Uterus (tissue), 4 donors: ENCODE results near the gene PROS1. TPM values are rescaled to one million over a fixed set of nuclear protein-coding genes. Genes with fewer than 3 reads are reported as not detected.

Experiments used
- DNase-seq, 2 donors: peaks; one replicate each; pipeline ENCODE4 v3.0.0-alpha.2; 2019 to 2020
- H3K27ac ChIP-seq, 2 donors: fragments of 200-600 bp; sonication (generic); 1 replicate in 1 of 2; 2 replicates in 1 of 2; pipeline ENCODE4 v1.5.1; 2016 to 2018
- H3K27me3 ChIP-seq, 2 donors: fragments of 200-600 bp; sonication (generic); one replicate each; pipeline ENCODE4 v1.5.1; 2018 to 2019; ENCODE audit warnings: control low read depth in 1 of 2
- H3K36me3 ChIP-seq, 2 donors: fragments of 200-600 bp; sonication (generic); one replicate each; pipeline ENCODE4 v1.5.1; 2019; ENCODE audit warnings: control low read depth in 1 of 2
- H3K4me1 ChIP-seq, 2 donors: fragments of 200-600 bp; sonication (generic); one replicate each; pipeline ENCODE4 v1.5.1; 2018 to 2019; ENCODE audit warnings: control low read depth in 1 of 2
- H3K4me3 ChIP-seq, 2 donors: fragments of 200-600 bp; sonication (generic); 1 replicate in 1 of 2; 2 replicates in 1 of 2; pipeline ENCODE4 v1.5.1; 2018 to 2019; ENCODE audit warnings: mild to moderate bottlenecking in 1 of 2
- H3K9me3 ChIP-seq, 2 donors: fragments of 200-600 bp; sonication (generic); one replicate each; pipeline ENCODE4 v1.5.1; 2019; ENCODE audit warnings: control low read depth in 1 of 2
- POLR2A ChIP-seq, 2 donors: fragments of 450-650 bp; IDR thresholded peaks; one replicate each; pipeline ENCODE4 v1.6.1; 2016; ENCODE audit warnings: antibody characterized with exemption in 2 of 2, mild to moderate bottlenecking in 1 of 2, moderate library complexity in 1 of 2
- intact Hi-C: fragments of 100-400 bp; cut with DNase I; formaldehyde crosslinking; loops from one replicate; pipeline ENCODE4 v1.15.1; 2023; ENCODE audit warnings: low total_unique reads
- total RNA-seq, 4 donors: library from RNA; depleted of rRNA in 3 of 4; stranded (reverse); fragments of >200 nt in 3 of 4; gene quantifications; one replicate each; pipeline versions ENCODE4 v1.1.0 to v1.2.4, GENCODE V29; 2014 to 2023
- TF ChIP-seq, protein P1 (sequence below), 4 experiments: fragments of 200-600 bp in 2 of 4; fragments of 450-650 bp in 2 of 4; sonication (generic) in 2 of 4; IDR thresholded peaks; one replicate each; pipeline ENCODE4 v1.5.1; 2016 to 2019; ENCODE audit warnings: antibody characterized with exemption in 4 of 4, mild to moderate bottlenecking in 2 of 4, moderate library complexity in 1 of 4
- donor health status: DM: yes; HTN: yes; CAD: no.

The PROS1 gene
- 10 to 100 TPM; 14.6 to 60.3 (median 36.8) TPM for total RNA-seq

DNA sequence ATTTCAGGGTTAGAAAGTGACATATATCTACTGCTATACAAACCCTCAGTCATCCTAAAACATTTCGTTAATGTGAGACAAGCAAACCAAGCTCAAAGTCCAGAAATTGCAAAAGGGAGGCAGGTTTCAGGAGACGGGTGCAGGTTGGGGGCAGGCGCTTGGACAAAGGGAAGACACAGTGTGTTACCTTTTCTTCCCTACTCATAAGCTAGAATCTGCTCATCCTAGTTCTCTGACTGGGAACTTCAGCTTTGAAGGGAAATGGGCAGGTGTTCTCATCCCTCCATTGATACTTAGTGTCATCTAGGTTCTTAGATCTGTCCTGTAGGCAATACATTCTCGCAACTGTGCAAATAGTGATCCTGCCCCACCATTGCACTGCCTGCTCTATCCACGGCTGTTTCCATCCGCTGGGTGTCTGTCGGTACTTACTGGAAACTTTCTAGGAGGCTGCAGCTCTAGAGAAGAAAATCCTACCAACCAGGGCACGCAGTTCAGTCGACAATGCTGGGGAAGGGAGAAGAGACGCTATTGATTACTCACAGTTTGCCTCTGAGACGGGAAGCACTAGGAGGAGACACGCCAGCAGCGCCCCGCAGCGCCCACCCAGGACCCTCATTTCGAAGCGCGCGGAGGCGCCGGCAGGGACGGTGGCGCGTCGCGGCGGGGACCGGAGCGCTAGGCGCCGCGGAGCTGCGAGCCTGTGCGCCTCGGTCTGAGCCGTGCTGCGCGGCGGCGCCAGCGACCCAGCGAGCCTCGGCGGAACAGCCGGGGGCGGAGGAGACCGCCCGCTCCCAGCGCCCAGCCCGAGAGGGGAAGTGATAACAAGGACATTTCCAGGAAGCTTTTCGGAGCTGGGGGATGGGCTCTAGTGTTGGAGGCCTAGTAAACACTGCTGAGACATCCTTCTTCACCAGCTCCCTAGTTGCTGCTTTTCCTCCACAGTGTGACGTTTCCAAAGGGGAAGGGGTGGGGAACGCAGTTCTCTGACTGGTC lies at the start of gene PROS1:
TSS of gene PROS1 (minus strand) at position 766 of the 996 bp plus-strand sequence. CDS start at position 619, 147 bp downstream.
- Histone ChIP-seq H3K4me3 (peak within 1 kb of the TSS; percentile 43 to 57), H3K36me3 (no peaks in the 10 kb centered on the region), H3K4me1 (no peaks in the 10 kb centered on the region), H3K27ac (peak within 1 kb of the TSS; percentile 93 to 96), H3K27me3 (no peaks in the 10 kb centered on the region), H3K9me3 (no peaks in the 10 kb centered on the region)
- intact Hi-C loops: no loop called here
- TF ChIP-seq, protein P1, sequence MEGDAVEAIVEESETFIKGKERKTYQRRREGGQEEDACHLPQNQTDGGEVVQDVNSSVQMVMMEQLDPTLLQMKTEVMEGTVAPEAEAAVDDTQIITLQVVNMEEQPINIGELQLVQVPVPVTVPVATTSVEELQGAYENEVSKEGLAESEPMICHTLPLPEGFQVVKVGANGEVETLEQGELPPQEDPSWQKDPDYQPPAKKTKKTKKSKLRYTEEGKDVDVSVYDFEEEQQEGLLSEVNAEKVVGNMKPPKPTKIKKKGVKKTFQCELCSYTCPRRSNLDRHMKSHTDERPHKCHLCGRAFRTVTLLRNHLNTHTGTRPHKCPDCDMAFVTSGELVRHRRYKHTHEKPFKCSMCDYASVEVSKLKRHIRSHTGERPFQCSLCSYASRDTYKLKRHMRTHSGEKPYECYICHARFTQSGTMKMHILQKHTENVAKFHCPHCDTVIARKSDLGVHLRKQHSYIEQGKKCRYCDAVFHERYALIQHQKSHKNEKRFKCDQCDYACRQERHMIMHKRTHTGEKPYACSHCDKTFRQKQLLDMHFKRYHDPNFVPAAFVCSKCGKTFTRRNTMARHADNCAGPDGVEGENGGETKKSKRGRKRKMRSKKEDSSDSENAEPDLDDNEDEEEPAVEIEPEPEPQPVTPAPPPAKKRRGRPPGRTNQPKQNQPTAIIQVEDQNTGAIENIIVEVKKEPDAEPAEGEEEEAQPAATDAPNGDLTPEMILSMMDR (IDR thresholded peaks at IDR 0.05): peak in 2 of 4 experiments; percentile 2 to 7
- peak; percentile 17 to 54 for TF ChIP-seq POLR2A (IDR thresholded peaks at IDR 0.05)
- DNase-seq: peak; percentile 84 to 88

DNA sequence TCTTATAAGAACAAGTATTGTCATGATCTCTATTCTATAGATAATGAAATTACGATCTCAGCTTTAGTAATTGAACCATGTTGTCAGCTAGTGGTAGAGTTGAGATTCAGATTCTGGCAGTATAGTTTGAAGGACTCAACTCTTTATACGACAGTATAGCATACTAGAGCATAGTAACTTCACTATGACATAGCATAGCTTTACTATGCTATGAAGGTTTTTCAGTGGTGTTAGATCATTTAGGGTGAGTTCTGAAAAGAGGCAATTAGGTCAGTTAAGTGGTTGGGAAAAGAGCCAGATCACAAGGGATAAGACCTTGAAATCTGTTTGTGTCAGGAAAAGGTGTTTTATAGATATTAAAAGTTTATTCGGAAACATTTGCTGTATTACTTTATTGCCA lies 46.6 kb upstream of the PROS1 start:
- Histone ChIP-seq H3K9me3 (no peaks in the 10 kb centered on the region), H3K27me3 (no peaks in the 10 kb centered on the region), H3K4me3 (no peak overlapping the region), H3K36me3 (no peaks in the 10 kb centered on the region), H3K4me1 (no peaks in the 10 kb centered on the region), H3K27ac (no peak overlapping the region)
- intact Hi-C loops: no loop called here
- no peak for TF ChIP-seq POLR2A (IDR thresholded peaks at IDR 0.05)
- TF ChIP-seq, protein P1 (IDR thresholded peaks at IDR 0.05): no peak
- no peak for DNase-seq

DNA sequence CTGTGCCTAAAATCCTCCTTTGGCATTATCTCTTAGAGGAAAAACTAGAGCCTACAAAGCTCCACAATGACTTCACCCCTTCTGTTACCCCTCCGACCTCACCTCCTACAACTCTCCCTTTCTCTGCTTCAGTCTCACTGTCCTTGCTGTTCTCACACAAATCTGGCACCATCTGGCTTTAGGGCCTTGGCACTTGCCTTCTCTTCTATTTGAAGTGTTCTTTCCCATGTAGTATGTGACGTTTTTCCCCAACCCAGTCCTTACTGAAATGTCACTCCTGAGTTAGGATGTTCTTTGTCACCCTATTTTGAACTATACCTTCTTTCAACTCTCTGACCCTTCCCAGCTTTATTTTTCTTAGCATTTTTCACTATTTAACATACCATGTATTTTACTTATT lies 46.0 kb upstream of the PROS1 start:
- no peaks in the 10 kb centered on the region for H3K27me3 ChIP-seq
- no peaks in the 10 kb centered on the region for H3K36me3 ChIP-seq
- H3K4me3 ChIP-seq: no peak overlapping the region
- no peak for DNase-seq
- no peaks in the 10 kb centered on the region for H3K4me1 ChIP-seq
- no peaks in the 10 kb centered on the region for H3K9me3 ChIP-seq
- TF ChIP-seq, protein P1 (IDR thresholded peaks at IDR 0.05): no peak
- no peak for TF ChIP-seq POLR2A (IDR thresholded peaks at IDR 0.05)
- intact Hi-C loops: no loop called here
- no peak overlapping the region for H3K27ac ChIP-seq

DNA sequence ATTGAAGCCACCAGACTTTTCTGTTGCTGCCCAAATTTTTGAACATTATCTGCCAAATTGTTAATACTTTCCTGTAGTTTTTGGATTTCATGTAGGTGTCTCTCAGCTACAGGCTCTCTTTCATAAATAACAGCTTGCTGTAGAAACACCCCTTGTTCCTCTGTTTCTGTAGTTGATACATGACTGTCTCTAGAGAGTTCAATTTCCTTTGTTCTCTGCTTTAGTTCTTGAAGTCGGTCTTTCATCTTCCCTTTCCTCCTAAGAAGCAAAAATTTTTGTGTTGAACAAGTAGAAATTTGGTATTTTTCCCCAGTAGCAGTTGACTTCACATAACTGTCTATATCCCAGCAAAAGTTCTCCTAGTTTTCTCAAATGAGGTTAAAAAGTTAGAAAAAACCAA lies 41.3 kb upstream of the PROS1 start:
- TF ChIP-seq, protein P1 (IDR thresholded peaks at IDR 0.05): no peak
- TF ChIP-seq POLR2A (IDR thresholded peaks at IDR 0.05): no peak
- no peak for DNase-seq
- intact Hi-C loops: no loop called here

DNA sequence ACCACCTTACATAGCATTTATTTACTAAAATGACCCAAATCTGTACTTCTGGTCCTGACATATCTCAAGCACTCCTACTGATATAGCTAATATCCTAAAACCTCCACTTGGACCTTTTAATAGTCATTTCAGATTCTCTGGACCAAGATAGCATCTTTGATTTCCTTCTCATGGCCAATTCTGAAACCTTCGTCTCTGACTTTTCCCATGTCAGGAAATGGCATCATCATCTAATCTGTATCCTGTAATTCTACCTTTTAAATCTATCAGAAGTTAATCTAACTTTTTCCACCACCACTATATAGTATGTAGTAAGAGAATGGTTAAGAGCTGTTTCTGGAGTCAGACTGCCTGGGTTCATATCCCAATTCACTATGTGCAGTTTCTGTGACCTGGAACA lies 38.5 kb upstream of the PROS1 start:
- H3K4me1 ChIP-seq: no peaks in the 10 kb centered on the region
- no peaks in the 10 kb centered on the region for H3K36me3 ChIP-seq
- intact Hi-C loops: no loop called here
- H3K9me3 ChIP-seq: no peaks in the 10 kb centered on the region
- TF ChIP-seq POLR2A (IDR thresholded peaks at IDR 0.05): no peak
- TF ChIP-seq, protein P1 (IDR thresholded peaks at IDR 0.05): no peak
- no peaks in the 10 kb centered on the region for H3K27me3 ChIP-seq
- no peak overlapping the region for H3K4me3 ChIP-seq
- H3K27ac ChIP-seq: no peak overlapping the region
- no peak for DNase-seq

More for the DNA sequence above, 41.3 kb upstream of the PROS1 start:
- no peaks in the 10 kb centered on the region for H3K4me1 ChIP-seq
- H3K27ac ChIP-seq: no peak overlapping the region
- no peaks in the 10 kb centered on the region for H3K36me3 ChIP-seq
- no peak overlapping the region for H3K4me3 ChIP-seq
- no peaks in the 10 kb centered on the region for H3K27me3 ChIP-seq
- H3K9me3 ChIP-seq: no peaks in the 10 kb centered on the region
